ENCODE data around the gene FTSJ3.
"Not testable (repeated sequence)": the region's sequence is repeated elsewhere in the genome, so short reads cannot be mapped to it uniquely, and the experiment has no call there.

The FTSJ3 gene

DNA sequence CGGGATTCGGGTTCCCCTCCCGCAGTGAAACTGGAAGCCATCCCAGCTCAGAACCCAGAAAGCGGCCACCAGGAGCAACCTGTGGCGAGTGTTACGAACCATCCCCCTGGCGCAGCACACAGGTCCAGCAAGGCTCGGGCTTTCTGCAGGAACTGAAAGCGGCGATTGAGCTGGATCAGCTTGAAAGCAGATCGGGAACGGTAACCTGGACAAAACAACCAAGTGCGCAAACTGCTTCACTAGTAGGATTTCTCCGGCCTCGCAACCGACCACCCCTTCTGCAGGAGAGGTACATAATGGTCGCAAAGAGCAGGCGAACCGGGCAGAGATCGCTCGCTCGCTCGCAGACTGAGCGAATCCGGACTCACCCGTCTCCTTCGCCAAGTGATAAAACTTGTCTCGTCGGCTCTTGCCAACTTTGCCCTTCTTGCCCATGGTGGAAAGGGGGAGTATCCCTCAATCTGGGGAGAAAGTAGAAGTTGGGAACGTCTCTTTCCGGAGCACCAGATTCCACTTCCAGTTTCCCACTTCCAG, 928 bp downstream of the FTSJ3 start:
- no peak for DNase-seq (ENCODE audit: low read depth in 2 of 2)

DNA sequence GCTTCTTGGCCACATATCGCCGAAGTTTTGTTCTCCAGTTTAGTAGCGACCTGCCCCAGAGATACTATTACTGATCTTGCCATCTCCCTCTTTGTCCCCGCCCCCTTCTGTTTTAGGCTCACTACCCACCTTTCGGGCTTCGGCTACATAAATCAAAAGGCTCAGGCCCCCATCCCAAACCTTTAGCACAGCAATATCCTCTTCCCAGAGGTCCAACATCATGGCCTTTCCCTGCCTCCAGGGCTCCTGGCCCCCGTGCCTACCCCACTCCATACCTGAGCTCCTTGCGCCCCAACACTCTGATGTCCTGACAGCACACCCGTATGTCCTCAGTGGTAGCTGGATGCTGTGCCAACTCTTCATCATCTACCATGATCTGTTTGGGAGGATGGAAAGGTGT, 3.1 kb downstream of the FTSJ3 start:
- DNase-seq (ENCODE audit: low read depth in 2 of 2), result no peak

DNA sequence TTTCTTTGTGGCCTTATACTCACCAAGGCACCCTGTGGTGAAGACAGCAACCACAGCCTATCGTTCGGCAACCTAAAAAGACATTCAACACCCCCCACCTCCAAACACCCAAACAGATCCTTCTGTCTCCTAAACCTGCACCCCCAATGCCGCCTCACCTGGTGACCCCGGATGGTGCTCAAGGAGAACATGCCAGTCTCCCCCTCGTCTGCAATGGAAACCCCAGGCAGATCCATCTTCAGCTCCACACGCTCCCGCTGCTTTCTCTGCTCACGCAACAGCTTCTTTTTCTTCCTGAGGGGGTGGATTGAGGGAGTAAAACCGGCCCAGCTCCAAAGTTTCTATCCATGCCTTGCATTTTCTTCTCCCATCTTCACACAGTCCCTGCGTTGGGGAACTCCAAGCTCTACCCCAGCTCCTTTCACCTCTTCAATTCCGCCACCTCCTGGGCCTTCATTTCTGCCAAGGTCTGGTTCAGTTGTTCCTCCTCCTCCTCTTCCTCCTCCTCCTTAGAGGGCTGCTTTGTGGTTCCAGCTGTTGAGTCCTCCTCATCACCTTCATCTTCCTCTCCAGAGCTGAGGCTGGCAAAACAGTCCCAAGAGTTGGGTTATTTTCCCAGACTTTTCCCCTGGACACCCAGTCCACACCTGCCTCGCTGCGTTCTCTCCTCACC, 3.7 kb downstream of the FTSJ3 start:
- DNase-seq (ENCODE audit: low read depth in 2 of 2), result no peak

DNA sequence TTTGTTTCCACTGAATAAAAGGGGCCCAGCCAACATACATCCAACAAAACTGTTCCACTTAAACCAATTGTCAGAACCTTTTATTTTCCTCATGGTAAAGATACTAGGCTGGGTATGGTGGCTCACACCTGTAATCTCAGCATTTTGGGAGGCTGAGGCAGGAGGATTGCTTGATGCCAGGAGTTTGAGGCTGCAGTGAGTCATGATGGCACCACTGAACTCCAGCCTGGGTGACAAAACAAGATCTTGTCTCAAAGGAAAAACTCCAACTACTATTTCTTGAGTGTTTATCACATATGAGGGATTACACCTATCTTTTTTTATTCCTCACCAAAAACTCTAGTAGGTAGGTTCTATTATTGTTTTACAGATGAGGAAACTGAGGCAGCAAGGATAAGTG, 4.9 kb downstream of the FTSJ3 start:
- no peak for DNase-seq (ENCODE audit: low read depth in 2 of 2)

DNA sequence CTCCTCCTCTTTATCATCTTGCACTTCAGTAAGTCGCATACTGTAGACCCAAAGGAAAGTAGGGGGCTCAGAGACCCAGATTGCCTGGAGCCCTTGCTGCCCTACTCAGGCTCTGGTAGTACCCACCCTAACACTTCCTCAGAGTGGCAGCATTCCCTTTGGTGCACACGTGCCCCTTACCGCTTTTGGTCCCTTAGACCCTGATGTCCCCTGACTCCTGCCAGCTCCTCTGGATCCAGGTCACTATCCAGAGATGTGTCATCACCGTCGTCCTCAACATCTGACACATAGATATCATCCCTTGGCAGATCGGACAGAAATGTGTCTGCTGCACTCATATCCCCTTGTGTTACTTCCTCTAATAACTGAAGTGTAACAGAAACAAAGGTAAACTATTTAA, 5.7 kb downstream of the FTSJ3 start:
- DNase-seq (ENCODE audit: low read depth in 2 of 2), result no peak

DNA sequence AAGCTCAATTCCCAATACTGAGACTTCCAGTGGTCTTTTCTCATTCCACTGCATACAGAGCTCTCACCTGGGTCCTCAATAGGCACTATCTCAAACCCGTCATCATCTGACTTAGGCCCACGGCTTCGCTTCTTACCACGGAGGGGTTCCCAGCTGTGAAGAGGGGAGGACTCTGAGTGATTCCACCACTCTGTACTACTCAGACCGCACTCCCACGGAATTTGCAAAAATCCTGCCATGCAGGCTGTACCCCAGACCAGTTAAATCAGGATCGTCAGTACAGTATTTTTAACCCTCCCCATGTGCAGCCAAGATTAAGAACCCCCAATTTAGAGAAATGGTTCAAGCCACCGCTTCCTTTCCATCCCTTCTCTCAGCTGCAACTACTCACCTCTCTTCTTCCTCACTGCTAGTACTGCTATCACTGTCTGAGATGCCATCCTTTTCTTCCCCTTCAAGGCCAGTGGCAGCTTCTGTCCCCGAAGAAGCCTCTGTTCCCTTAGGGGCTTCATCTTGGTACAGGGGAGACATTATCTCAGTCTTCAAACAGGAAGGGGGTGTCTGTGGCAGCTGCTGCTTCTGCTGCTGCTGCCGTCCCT, 6.4 kb downstream of the FTSJ3 start:
- DNase-seq (ENCODE audit: low read depth in 2 of 2), result no peak

DNA sequence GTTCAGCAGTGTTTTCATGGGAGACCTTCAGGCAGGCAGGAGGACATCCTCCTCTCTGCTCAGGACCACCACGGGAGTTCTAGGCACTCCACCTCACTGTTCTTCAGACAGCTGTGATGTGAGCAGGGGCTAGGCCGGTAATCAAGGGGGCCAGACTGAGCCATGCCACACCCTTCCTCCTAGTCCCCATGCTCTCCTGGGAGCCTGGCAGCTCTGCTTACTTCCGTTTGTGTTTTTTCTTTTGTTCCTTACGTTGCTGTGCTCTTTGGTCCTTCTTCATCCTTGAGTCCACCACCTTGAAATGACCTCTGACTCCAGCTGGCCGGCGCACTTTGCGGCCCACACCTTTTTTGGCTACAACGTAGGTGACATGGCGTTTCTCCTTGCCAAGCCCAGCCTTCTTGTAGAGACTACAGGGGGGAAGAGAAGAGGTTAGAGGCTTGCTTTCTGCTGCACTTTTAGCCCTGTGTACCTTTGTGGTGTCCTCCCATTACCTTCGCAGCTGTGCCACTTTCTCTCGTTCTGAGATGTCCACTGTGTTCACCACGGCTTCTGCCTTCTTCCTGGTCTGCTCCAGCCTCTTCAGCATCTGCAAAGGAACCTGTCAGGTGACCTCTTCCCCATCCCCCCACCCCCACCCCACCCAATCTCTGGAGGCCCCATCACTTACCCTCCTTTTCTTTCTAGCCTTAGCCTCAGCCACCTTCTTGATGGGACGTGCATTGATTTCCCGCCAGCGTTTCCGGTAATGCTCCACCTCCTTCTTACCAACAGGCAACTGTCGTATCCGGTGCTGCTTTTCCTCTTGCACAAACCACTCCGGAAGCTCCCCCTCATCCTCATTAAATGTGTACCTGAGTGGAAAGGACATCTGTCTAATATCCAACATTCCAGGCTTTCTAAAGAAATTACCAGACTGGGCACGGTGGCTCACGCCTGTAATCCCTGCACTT, 7.6 kb downstream of the FTSJ3 start:
- no peak for DNase-seq (ENCODE audit: low read depth in 2 of 2)

DNA sequence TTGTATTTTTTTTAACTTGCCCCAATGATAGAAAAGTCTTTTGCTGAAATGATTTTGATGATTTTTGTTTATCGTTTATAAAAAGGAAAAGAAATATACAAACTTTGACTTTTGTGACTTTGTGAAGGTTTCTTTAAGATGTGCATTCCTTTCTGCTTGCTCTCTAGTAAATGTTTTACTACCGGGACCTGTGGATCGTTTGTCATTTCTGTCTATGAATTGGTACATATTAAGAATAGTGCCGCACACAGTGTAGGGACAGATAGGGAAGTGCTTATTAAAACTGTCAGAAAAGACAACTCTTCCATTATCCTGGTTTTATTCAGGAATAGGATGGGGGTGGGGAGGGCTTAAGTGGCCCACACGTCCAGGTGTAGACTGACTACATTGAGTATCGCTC, 8.3 kb downstream of the FTSJ3 start:
- no peak for DNase-seq (ENCODE audit: low read depth in 2 of 2)

DNA sequence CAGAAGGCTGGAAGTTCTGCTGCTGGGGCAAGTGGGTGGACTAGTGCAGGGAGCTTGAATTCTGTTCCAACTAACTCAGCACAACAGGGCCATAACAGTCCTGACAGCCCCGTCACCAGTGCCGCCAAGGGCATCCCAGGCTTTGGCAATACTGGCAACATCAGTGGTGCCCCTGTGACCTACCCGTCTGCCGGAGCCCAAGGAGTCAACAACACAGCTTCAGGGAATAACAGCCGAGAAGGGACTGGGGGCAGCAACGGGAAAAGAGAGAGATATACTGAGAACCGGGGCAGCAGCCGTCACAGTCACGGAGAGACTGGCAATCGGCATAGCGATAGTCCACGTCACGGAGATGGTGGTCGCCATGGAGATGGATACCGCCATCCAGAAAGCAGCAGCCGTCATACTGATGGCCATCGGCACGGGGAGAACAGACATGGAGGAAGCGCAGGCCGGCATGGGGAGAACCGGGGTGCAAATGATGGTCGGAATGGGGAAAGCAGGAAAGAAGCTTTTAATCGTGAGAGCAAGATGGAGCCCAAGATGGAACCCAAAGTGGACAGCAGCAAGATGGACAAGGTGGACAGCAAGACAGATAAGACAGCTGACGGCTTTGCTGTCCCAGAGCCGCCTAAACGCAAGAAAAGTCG, 9.6 kb downstream of the FTSJ3 start:
- DNase-seq (ENCODE audit: low read depth in 2 of 2), result no peak

DNA sequence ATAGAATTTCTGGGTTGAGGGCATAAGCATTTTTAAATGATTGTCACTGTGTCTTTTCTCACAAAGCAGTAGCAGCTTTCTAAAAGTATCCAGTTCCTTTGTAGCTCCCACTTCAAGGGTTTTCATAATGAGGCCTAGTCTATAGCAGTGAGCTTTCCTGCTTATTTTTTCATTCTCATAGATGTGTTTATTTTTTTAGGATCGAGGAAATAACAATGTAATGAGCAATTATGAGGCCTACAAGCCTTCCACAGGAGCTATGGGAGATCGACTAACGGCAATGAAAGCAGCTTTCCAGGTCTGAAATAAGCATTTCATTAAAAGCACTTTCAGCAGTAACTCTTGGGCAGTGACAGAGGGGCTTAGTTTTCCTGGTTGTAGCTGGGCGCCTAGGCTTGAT, 10.8 kb downstream of the FTSJ3 start:
- no peak for DNase-seq (ENCODE audit: low read depth in 2 of 2)

DNA sequence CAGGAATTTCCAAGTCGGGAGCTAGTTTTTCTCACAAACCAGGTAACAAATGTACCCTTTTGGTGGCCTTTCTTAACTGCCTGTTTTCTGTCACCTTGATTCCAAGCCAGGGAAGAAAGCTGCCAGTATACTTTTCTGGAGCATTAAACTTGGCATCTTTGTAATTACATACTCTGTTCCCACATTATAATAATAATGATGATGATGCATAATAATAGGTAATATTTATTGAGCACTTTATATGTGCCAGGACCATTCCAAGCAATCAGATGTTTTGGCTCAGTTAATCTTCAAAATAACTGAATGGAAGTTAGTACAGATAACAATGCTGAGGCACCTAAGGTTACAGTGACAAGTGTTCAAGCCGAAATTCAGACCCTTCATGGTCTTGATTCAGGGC, 11.3 kb downstream of the FTSJ3 start:
- DNase-seq (ENCODE audit: low read depth in 2 of 2), result no peak

DNA sequence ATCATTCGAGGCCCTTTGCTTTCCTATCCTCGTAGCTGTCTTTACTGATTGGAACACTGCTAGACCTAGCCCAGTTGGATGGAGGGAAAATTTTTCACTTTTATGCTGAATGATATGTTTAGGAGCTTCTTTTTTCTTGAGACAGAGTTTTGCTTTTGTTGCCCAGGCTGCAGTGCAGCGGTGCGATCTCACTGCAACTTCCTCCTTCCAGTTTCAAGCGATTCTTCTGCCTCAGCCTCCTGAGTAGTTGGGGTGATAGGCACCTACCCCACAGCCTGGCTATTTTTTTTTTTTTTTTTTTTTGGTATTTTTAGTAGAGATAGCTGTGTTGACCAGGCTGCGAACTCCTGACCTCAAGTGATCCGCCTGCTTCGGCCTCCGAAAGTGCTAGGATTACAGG, 17.5 kb downstream of the FTSJ3 start:
- DNase-seq (ENCODE audit: low read depth in 2 of 2), result no peak

DNA sequence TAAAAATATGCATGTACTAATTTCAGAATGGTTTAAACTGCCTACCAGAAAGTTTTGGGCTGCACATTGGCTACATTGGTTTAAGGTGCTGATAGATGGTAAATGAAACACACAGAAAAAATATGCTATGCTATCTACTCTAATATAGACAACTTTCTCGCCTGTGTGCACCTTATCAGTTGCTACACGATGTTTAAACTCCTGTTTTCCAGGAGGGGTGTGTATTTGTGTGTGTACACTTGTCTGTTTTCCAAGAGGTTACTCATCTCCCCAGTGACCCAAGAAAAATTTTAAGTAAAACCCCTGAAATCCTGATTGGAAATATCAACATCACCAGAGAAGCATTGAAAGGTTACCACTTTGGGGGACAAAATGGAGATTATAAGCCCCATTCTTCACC, 21.9 kb downstream of the FTSJ3 start:
- DNase-seq (ENCODE audit: low read depth in 2 of 2), result no peak

DNA sequence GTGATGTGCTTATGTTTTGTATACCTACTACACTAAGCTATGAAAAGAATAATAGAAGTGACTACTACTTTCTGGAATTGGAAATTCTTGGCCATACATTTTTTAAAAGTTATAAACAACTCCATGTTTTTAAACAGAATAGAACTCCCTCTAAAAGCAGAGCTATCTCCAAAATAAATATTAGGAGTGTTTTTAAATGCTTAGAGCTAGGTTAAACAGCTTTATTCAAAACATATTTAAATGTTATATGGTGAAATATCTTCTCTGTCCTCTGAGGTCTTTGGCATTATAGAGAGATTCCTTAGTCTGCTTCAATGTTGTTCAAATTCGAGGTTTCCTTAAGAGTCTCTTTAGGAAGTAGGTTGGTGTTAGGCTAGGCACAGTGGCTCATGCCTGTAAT, 23.1 kb downstream of the FTSJ3 start:
- no peak for DNase-seq (ENCODE audit: low read depth in 2 of 2)

DNA sequence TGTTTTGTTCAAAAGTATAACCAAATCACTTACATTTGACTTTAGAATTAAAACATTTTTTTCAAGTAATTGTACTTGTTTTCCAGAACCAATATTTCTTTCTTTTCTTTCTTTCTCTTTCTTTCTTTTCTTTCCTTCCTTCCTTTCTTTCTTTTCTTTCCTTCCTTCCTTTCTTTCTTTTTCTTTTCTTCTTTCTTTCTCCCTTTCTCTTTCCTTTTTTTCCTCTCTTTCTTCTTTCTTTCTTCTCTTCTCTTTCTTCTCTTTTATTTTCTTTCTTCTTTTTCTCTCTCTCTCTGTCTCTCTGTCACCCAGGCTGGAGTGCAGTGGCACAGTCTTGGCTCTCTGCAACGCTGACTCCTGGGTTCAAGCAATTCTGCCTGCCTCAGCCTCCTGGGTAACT, 26.7 kb downstream of the FTSJ3 start:
- no peak for DNase-seq (ENCODE audit: low read depth in 2 of 2)

DNA sequence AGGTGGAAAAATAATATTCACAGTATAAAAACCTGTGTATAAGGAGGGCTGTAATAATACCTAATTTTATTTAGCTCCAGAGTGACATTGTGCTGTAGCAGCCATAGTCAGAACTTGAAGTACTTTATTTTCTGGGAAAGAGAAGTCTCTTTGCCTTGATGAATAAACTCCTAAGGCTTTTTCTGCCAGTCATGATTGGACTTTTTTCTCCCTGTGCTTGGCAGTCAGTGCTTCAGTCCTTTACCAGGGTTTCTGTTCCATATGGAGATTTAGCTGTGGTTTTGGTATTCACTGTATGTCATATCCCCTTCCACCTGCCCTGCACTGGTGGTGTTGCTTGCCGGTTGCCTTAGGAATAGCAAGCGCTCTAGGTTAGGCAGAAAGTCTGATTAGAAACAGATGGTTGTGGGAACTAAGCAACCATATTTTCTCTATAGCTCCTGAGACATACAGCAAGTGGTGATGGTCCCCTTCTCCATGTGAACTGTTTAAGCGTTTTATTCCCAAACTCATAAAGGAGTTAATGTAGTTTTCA, 28.8 kb downstream of the FTSJ3 start:
- no peak for DNase-seq (ENCODE audit: low read depth in 2 of 2)

DNA sequence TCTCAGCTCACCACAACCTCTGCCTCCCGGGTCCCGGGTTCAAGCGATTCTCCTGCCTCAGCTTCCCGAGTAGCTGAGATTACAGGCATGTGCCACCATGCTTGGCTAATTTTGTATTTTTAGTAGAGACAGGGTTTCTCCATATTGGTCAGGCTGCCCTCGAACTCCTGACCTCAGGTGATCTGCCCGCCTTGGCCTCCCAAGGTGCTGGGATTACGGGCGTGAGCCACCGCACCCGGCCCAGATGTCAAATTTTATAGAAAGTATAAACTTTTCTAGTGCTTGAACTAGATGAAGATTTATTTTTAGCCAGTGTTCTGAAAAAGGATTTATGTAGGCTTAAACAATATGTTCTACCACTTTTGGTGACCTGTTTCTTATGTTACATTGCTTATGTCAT, 31.1 kb downstream of the FTSJ3 start:
- DNase-seq (ENCODE audit: low read depth in 2 of 2), result not testable (repeated sequence)

DNA sequence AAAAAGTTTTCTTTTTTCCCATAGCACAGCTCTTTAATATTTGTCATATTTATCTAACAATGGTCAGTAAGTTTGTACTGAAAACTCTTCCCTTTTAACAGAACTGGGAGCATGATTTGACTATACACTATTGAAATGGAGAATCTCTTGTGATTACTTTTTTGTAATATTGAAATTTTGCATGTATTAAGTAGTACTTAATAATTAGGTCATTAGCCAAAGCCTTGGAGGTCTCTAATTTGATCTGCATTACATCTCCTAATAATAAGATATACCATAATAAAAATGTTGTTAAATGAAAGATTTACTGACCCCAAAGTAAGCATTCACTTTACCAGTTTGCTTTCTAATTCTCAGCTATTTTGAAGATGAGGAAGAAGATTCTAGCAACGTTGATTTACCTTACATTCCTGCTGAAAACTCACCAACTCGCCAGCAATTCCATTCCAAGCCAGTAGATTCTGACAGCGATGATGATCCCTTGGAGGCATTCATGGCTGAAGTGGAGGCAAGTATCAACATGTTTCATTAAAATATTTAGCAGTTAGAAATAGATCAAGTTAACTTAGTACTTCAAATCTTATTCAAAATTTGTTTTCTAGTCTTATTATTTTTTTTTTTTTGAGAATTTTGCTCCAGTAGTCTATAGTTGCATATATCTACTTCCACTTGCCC, 35.3 kb downstream of the FTSJ3 start:
- no peak for DNase-seq (ENCODE audit: low read depth in 2 of 2)

DNA sequence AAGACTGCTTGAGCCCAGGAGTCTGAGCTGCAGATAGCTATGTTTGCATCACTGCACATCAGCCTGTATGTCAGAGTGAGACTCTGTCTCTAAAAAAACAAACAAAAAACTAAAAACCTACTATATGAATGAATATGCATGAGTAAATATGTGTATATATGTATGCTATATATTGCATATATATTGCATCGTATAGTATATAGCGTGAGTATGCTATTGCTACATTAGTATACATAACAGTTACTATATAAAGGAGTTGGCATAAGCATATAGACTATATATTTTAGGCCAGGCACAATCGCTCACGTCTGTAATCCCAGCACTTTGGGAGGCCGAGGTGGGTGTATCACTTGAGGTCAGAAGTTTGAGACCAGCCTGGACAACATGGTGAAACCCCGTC, 37.4 kb downstream of the FTSJ3 start:
- DNase-seq (ENCODE audit: low read depth in 2 of 2), result no peak

DNA sequence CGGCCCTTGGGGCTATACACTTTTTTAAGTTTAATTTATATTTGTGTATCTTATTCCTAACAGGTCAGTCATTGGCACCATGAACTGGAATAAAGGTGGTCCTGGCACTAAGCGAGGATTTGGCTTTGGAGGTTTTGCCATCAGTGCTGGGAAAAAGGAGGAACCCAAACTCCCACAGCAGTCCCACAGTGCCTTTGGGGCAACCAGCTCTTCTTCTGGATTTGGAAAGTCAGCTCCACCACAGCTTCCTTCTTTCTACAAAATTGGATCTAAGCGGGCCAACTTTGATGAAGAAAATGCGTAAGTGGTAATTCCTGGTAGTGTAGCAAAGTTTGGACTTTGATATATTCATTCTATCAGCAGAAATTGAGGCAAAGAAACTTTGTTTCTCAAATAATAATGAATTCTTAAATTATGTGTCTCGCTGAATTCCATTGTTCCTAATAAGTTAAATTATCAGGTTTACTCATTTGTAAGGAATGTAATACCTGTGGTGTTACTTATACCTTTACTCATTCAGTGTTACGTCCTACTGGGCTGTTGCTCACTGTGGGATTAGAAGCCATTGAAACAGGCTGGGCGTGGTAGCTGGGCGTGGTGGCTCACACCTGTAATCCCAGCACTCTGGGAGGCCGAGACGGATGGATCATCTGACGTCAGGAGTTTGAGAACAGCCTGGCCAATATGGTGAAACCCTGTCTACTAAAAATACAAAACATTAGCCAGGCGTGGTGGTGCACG, 40.3 kb downstream of the FTSJ3 start:
- no peak for DNase-seq (ENCODE audit: low read depth in 2 of 2)

DNA sequence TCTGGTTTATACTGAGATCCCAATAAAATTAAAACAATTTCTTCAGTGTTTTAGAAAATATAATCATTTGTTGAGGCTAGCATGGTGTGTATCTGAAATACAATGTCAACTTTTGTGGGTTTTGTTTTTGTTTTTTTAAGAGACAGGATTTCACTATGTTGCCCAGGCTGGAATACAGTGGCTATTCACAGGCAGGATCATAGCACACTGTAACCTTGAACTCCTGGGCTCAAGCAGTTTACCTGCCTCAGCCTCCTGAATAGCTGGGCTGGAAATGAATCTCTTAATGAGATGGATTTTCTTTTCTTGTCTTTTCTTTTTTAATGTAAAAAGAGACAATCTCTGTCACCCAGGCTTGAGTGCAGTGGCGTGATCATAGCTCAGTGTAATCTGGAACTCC, 41.3 kb downstream of the FTSJ3 start:
- no peak for DNase-seq (ENCODE audit: low read depth in 2 of 2)

Measured in stimulated activated CD8-positive, alpha-beta memory T cell treated with anti-CD3 and anti-CD28 coated beads, Interleukin-2, amount 100 ng/mL, for 1 hour (primary cell).